ENCODE data around the gene COL5A3.

COL5A3 gene

GRCh38 chr19:10009714-10010224 lies 535 bp downstream of the COL5A3 start:
- DNase-seq = no peak

- no peak for DNase-seq
These were observed 2.0 kb downstream of the COL5A3 start for GRCh38 chr19:10008184-10008765.

- no peak for DNase-seq
These were observed 2.7 kb downstream of the COL5A3 start for GRCh38 chr19:10007371-10008183.

- DNase-seq = no peak
These were observed 3.5 kb downstream of the COL5A3 start for GRCh38 chr19:10006752-10007323.

GRCh38 chr19:10006335-10006708 lies 4.0 kb downstream of the COL5A3 start:
- DNase-seq = no peak

- DNase-seq = no peak
These were observed 4.5 kb downstream of the COL5A3 start for GRCh38 chr19:10005632-10006334.

GRCh38 chr19:10004617-10005016 lies 5.7 kb downstream of the COL5A3 start:
- DNase-seq = no peak

- DNase-seq = no peak
These were observed 7.0 kb downstream of the COL5A3 start for GRCh38 chr19:10003271-10003670.

GRCh38 chr19:10001899-10002298 lies 8.4 kb downstream of the COL5A3 start:
- no peak for DNase-seq

GRCh38 chr19:10000171-10000826 lies 10.0 kb downstream of the COL5A3 start:
- DNase-seq = no peak

- DNase-seq = no peak
These were observed 13.8 kb downstream of the COL5A3 start for GRCh38 chr19:9996541-9996940.

- DNase-seq = no peak
These were observed 14.3 kb downstream of the COL5A3 start for GRCh38 chr19:9995999-9996398.

GRCh38 chr19:9995084-9995483 lies 15.2 kb downstream of the COL5A3 start:
- DNase-seq = no peak

GRCh38 chr19:9991425-9992191 lies 18.7 kb downstream of the COL5A3 start:
- DNase-seq = no peak

GRCh38 chr19:9989504-9989903 lies 20.8 kb downstream of the COL5A3 start:
- DNase-seq = no peak

- DNase-seq = no peak
These were observed 23.5 kb downstream of the COL5A3 start for GRCh38 chr19:9986787-9987281.

- DNase-seq = no peak
These were observed 28.7 kb downstream of the COL5A3 start for GRCh38 chr19:9981406-9982260.

GRCh38 chr19:9972103-9972502 lies 38.2 kb downstream of the COL5A3 start:
- no peak for DNase-seq

GRCh38 chr19:9971166-9971897 lies 39.0 kb downstream of the COL5A3 start:
- no peak for DNase-seq

- DNase-seq = no peak
These were observed 39.8 kb downstream of the COL5A3 start for GRCh38 chr19:9970481-9970880.
